GM12878 (cell line): ENCODE measurements around the gene ZNF627. TPM values are rescaled to one million over a fixed set of nuclear protein-coding genes. Genes with fewer than 3 reads are reported as not detected.

Experiments
- ATAC-seq: fragments of 200-7000 bp; cut with Tn5 transposase; 3 replicates; pipeline ENCODE4 v1.9.1; 2020; ENCODE audit warnings: mild to moderate bottlenecking, moderate library complexity
- BruUV-seq: library from RNA; stranded (reverse); fragments of 400-500 nt; replicated peaks from 2 replicates; lab custom pipeline; 2021; lab: Mats Ljungman, UMichigan
- CTCF ChIA-PET: fragments of 300-600 bp; sonication (Branson Sonifier 250); formaldehyde crosslinking; extraction: SDS; loops from one replicate; lab custom pipeline; 2021; ENCODE audit warnings: inconsistent platforms; lab: Yijun Ruan, JAX
- POLR2A ChIA-PET: fragments of 350-600 bp; formaldehyde crosslinking; extraction: SDS; loops from one replicate; lab custom pipeline; 2021; ENCODE audit warnings: inconsistent platforms; lab: Charles Lee
- RAD21 ChIA-PET: fragments of 300-600 bp; sonication (Branson Sonifier 250); formaldehyde crosslinking; loops from one replicate; lab custom pipeline; 2023; ENCODE audit warnings: antibody characterized with exemption; ENCODE audit not compliant: unreplicated experiment; lab: Charles Lee
- SMC1A ChIA-PET: fragments of 300-600 bp; sonication (Branson Sonifier 250); formaldehyde crosslinking; loops from one replicate; lab custom pipeline; 2023; ENCODE audit not compliant: unreplicated experiment, uncharacterized antibody; lab: Charles Lee
- DNase-seq: peaks from one replicate; pipeline ENCODE4 v3.0.0-alpha.2; 2011; ENCODE audit warnings: low read depth, low spot score
- FAIRE-seq: peaks from 3 replicates; lab custom pipeline; 2011; peaks lifted over from hg19 to GRCh38; lab: Jason Lieb, UNC
- H2AFZ ChIP-seq: 2 replicates; pipeline ENCODE4 v1.6.0; 2011; ENCODE audit warnings: low read depth, low read length, control low read depth; ENCODE audit not compliant: control insufficient read depth
- H3K27ac ChIP-seq: 2 replicates; pipeline ENCODE4 v1.5.1; 2011; ENCODE audit warnings: control low read depth; ENCODE audit not compliant: control insufficient read depth, insufficient read depth
- H3K27me3 ChIP-seq, 2 experiments: replicated peaks in 1 of 2; 2 replicates each; pipeline versions ENCODE4 v1.6.0 to v1.6.1; 2011; ENCODE audit warnings: low read length in 1 of 2; ENCODE audit not compliant: control insufficient read depth in 2 of 2, insufficient read depth in 2 of 2
- H3K36me3 ChIP-seq, 2 experiments: 2 replicates each; pipeline ENCODE4 v1.5.1; 2011; ENCODE audit warnings: low read length in 1 of 2; ENCODE audit not compliant: control insufficient read depth in 2 of 2, insufficient read depth in 2 of 2
- H3K4me1 ChIP-seq: 2 replicates; pipeline ENCODE4 v1.6.1; 2011; ENCODE audit warnings: mild to moderate bottlenecking, low read length, moderate library complexity, mixed read lengths; ENCODE audit not compliant: control insufficient read depth, insufficient read depth
- H3K4me2 ChIP-seq: 2 replicates; pipeline ENCODE4 v1.6.0; 2011; ENCODE audit warnings: control low read depth; ENCODE audit not compliant: control insufficient read depth, insufficient read depth
- H3K4me3 ChIP-seq: fragments of 200-600 bp; sonication (generic); 2 replicates; pipeline ENCODE4 v1.5.1; 2016
- H3K79me2 ChIP-seq: 2 replicates; pipeline ENCODE4 v1.6.0; 2011; ENCODE audit warnings: low read length; ENCODE audit not compliant: control insufficient read depth, insufficient read depth
- H3K9ac ChIP-seq: 2 replicates; pipeline ENCODE4 v1.8.0; 2011; ENCODE audit warnings: low read length, control low read depth, mixed read lengths; ENCODE audit not compliant: control insufficient read depth, insufficient read depth
- H3K9me3 ChIP-seq: replicated peaks from 3 replicates; pipeline ENCODE4 v1.5.1; 2011; ENCODE audit warnings: mild to moderate bottlenecking, low read length; ENCODE audit not compliant: control insufficient read depth, insufficient read depth
- H4K20me1 ChIP-seq: 2 replicates; pipeline ENCODE4 v1.6.0; 2011; ENCODE audit not compliant: control insufficient read depth, insufficient read depth
- ATF2 ChIP-seq: IDR thresholded peaks from 2 replicates; pipeline ENCODE4 v1.6.1; 2012; ENCODE audit warnings: low read length, inconsistent platforms
- EZH2 ChIP-seq: IDR thresholded peaks from 2 replicates; pipeline ENCODE4 v1.6.1; 2012; ENCODE audit warnings: low read depth, mild to moderate bottlenecking, control low read depth, inconsistent platforms, low read length, borderline replicate concordance; ENCODE audit not compliant: control insufficient read depth
- NR2F1 ChIP-seq: fragments of 450-650 bp; conservative IDR thresholded peaks from 2 replicates; pipeline ENCODE4 v1.6.1; 2017; ENCODE audit warnings: mild to moderate bottlenecking
- PKNOX1 ChIP-seq: fragments of 450-650 bp; IDR thresholded peaks from 2 replicates; pipeline ENCODE4 v1.6.1; 2016; ENCODE audit warnings: mild to moderate bottlenecking
- RAD51 ChIP-seq: fragments of 450-650 bp; IDR thresholded peaks from 2 replicates; pipeline ENCODE4 v1.6.1; 2016; ENCODE audit warnings: moderate library complexity, mild to moderate bottlenecking, inconsistent platforms
- SKIL ChIP-seq: fragments of 450-650 bp; IDR thresholded peaks from 2 replicates; pipeline ENCODE4 v1.6.1; 2017; ENCODE audit warnings: mild to moderate bottlenecking, low read depth, inconsistent platforms; ENCODE audit not compliant: poor library complexity, severe bottlenecking
- SMAD5 ChIP-seq: IDR thresholded peaks from 2 replicates; pipeline ENCODE4 v1.6.1; 2016; ENCODE audit warnings: antibody characterized with exemption, low read depth
- SREBF2 ChIP-seq: IDR thresholded peaks from 2 replicates; pipeline ENCODE4 v1.6.1; 2012; ENCODE audit warnings: mild to moderate bottlenecking, low read length
- SUPT20H ChIP-seq: IDR thresholded peaks from 2 replicates; pipeline ENCODE4 v1.6.1; 2011; ENCODE audit warnings: low read depth, mild to moderate bottlenecking, low read length, moderate library complexity, borderline replicate concordance; ENCODE audit not compliant: control insufficient read depth
- TAF1 ChIP-seq: IDR thresholded peaks from 2 replicates; pipeline ENCODE4 v1.6.1; 2011; ENCODE audit warnings: mild to moderate bottlenecking, low read depth, low read length, borderline replicate concordance
- TCF12 ChIP-seq: IDR thresholded peaks from 2 replicates; pipeline ENCODE4 v1.6.1; 2011; ENCODE audit warnings: low read depth, mild to moderate bottlenecking, low read length
- TCF3 ChIP-seq: IDR thresholded peaks from 2 replicates; pipeline ENCODE4 v1.6.1; 2012; ENCODE audit warnings: low read depth, mild to moderate bottlenecking, low read length, borderline replicate concordance; ENCODE audit not compliant: insufficient read depth
- ZNF217 ChIP-seq: fragments of 450-650 bp; IDR thresholded peaks from 2 replicates; pipeline ENCODE4 v1.6.1; 2017; ENCODE audit warnings: antibody characterized with exemption, mild to moderate bottlenecking
- WGBS: methylation state at CpG from one replicate; pipeline ENCODE4 v1.1.6; 2016; ENCODE audit warnings: low lambda C conversion rate; ENCODE audit not compliant: insufficient replicate concordance, insufficient coverage; ENCODE audit errors: missing lambda C conversion rate; 5-methylcytosine and 5-hydroxymethylcytosine counted together
- in situ Hi-C: fragments of 300-500 bp; cut with MboI; formaldehyde crosslinking; loops from 9 replicates; pipeline ENCODE4 v1.14.3; 2018; ENCODE audit warnings: mixed read lengths
- intact Hi-C: fragments of 100-400 bp; cut with micrococcal nuclease; formaldehyde crosslinking; loops from one replicate; pipeline ENCODE4 v1.14.2; 2022; ENCODE audit not compliant: unreplicated experiment
- polyA plus RNA-seq, 11 experiments: library from polyadenylated mRNA; depleted of rRNA in 4 of 11; unstranded in 6 of 11; stranded (reverse) in 5 of 11; fragments of >200 nt; fragmentation: Nextera tagmentation in 4 of 11; fragmentation: Illumina TruSeq in 1 of 11; extraction: Ambion mirVana in 4 of 11; extraction: Trizol in 1 of 11; gene quantifications; 1 replicate in 1 of 11; 2 replicates in 10 of 11; pipeline versions ENCODE4 v1.2.1 to v1.2.3, GENCODE V29; 2011 to 2016; ENCODE audit warnings: inconsistent platforms in 2 of 11, missing spikeins in 2 of 11, low read depth in 1 of 11
- total RNA-seq, 4 experiments: library from RNA; depleted of rRNA in 3 of 4; stranded (reverse); fragments of >200 nt in 3 of 4; fragmentation: Illumina TruSeq in 1 of 4; extraction: Trizol in 1 of 4; gene quantifications; 2 replicates each; pipeline versions ENCODE4 v1.2.1 to v1.2.3, GENCODE V29; 2013 to 2021

Gene ZNF627
- total and polyA plus RNA-seq, 10 of the 15 experiments (the other 5 are each of a cell fraction or from before 2014, with no cell fraction given), result 5.1 to 13.7 (median 10.2) TPM

- TF ChIP-seq ATF2 (no peak), RAD51 (no peak), SUPT20H (no peak)
Observed at GRCh38 chr19:11551603-11552235, 45.6 kb upstream of the ZNF627 start (continued).

- WGBS, result 78% methylated on average over 20 of the region's 20 CpGs
- H3K4me2 ChIP-seq, result peak overlapping the region; percentile 67; the same call in 1 of the 2 replicates
- ChIA-PET RAD21 (interaction anchor here (1.1 kb wide), 1 partner anchor 17 kb away, joined by 3 read pairs; no protein-coding TSS in a partner anchor), POLR2A (no interaction called here), CTCF (interaction anchor here (0.6 to 1.5 kb wide), 4 partner anchors 16 to 171 kb away, joined by 3 read pairs; no protein-coding TSS in a partner anchor), SMC1A (no interaction called here)
- no peak overlapping the region for H2AFZ ChIP-seq
- ATAC-seq (no peak), FAIRE-seq (peak; percentile 31), DNase-seq (no peak)
- peaks cover 7 to 24% of the 10 kb centered on the region in 2 experiments; a peak in 3 of 4 replicates for H3K36me3 ChIP-seq
- no peaks in the 10 kb centered on the region for H3K9me3 ChIP-seq
- H3K27me3 ChIP-seq, result no peaks in the 10 kb centered on the region
- peaks cover 23% of the 10 kb centered on the region for H3K4me1 ChIP-seq
- no peak overlapping the region for H3K9ac ChIP-seq
- in situ Hi-C loops (no loop called here), intact Hi-C loops (no loop called here)
- no peak overlapping the region for H3K4me3 ChIP-seq
- peaks cover 21% of the 10 kb centered on the region for H3K79me2 ChIP-seq
- H3K27ac ChIP-seq, result no peak overlapping the region; the same call in 1 of the 2 replicates
- H4K20me1 ChIP-seq, result no peaks in the 10 kb centered on the region
- no TSS peak for BruUV-seq
- TF ChIP-seq TCF12 (0 out of 2 replicates have a peak, but pooled peaks have one; percentile 46), SMAD5 (no peak), EZH2 (no peak), TCF3 (0 out of 2 replicates have a peak, but pooled peaks have one; percentile 44), TAF1 (no peak), SKIL (no peak), NR2F1 (no peak), ZNF217 (no peak), SREBF2 (no peak), PKNOX1 (peak; percentile 61; the same call in 1 of the 2 replicates)
Observed at GRCh38 chr19:11552666-11553372, 44.5 kb upstream of the ZNF627 start.
